Activated B cell treated with CpG ODN at 0.5 μM for 24 hours (primary cell): ENCODE measurements around the gene VAV2. TPM values are rescaled to one million over a fixed set of nuclear protein-coding genes. Genes with fewer than 3 reads are reported as not detected.
"Not testable (repeated sequence)": the region's sequence is repeated elsewhere in the genome, so short reads cannot be mapped to it uniquely, and the experiment has no call there.

Source experiments
- ATAC-seq: fragments of 200-7000 bp; cut with Tn5 transposase; one replicate; pipeline ENCODE4 v1.10.0; 2021; ENCODE audit warnings: low read depth, mild to moderate bottlenecking, moderate library complexity
- CTCF ChIA-PET: fragments of 350-600 bp; sonication (Branson Sonifier 250); formaldehyde crosslinking; loops from one replicate; lab custom pipeline; 2021; ENCODE audit warnings: antibody characterized with exemption; lab: Charles Lee
- POLR2A ChIA-PET: fragments of 350-600 bp; sonication (Branson Sonifier 250); formaldehyde crosslinking; loops from one replicate; lab custom pipeline; 2021; ENCODE audit warnings: antibody characterized with exemption; lab: Charles Lee
- DNase-seq: peaks from one replicate; pipeline ENCODE4 v3.0.0; 2022
- H3K27ac Mint-ChIP-seq: one replicate; pipeline ENCODE4 v1.8.0; 2020; ENCODE audit warnings: mixed read lengths
- H3K27me3 Mint-ChIP-seq: one replicate; pipeline ENCODE4 v1.8.0; 2021; ENCODE audit warnings: mixed read lengths
- H3K36me3 Mint-ChIP-seq: one replicate; pipeline ENCODE4 v1.8.0; 2021; ENCODE audit warnings: low read depth, mixed read lengths
- H3K4me1 Mint-ChIP-seq: one replicate; pipeline ENCODE4 v1.8.0; 2021; ENCODE audit warnings: mixed read lengths
- H3K4me3 Mint-ChIP-seq: one replicate; pipeline ENCODE4 v1.8.0; 2020; ENCODE audit warnings: mild to moderate bottlenecking, mixed read lengths
- H3K9me3 Mint-ChIP-seq: one replicate; pipeline ENCODE4 v1.8.0; 2020; ENCODE audit warnings: mixed read lengths
- intact Hi-C: fragments of 100-400 bp; cut with micrococcal nuclease; formaldehyde crosslinking; loops from one replicate; pipeline ENCODE4 v1.15.1; 2024
- total RNA-seq: library from RNA; stranded (reverse); gene quantifications from 2 replicates; pipeline ENCODE4 v1.2.3, GENCODE V29; 2022
- TF ChIP-seq, protein P1 (sequence below): fragments of 200-600 bp; IDR thresholded peaks from one replicate; pipeline ENCODE4 v1.8.0; 2022; ENCODE audit warnings: antibody characterized with exemption, mild to moderate bottlenecking

Gene VAV2
- total RNA-seq, 1 donor from 2014 or later = 99.6 TPM

DNA sequence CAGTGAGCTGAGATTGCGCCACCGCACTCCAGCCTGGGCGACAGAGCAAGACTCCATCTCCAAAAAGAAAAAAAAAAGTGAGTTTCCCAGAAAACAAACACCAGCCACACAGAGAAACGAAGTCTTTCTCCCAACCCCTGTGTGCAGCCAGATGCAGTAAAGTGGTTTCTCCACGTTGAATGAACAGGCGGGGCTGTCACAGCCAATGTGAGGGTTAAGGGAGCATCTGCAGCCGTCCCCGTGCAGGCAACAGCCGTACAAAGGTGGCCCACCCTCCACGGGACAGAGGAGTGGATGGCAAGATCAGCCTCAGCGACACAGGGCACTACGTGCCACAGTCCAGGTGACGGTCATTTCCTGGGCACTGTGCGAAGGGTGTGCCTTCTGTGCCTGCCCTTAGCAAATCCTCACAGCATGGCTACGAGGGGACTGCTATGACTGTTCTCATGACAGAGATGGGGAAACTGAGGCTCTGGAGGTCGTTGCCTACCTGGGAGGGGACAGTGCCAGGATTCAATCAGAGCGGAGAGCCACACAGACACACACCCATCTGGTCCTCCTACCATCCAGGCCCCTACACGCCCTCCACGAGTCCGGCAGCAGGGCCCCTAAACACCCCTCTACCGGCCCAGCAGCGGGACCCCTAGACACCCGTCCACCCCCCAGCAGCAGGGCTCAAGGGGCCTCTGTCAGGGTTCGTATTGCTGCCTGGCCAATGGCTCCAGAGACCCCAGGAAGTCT lies 2.3 kb downstream of the VAV2 start:
- H3K9me3 Mint-ChIP-seq = no peaks in the 10 kb centered on the region
- ATAC-seq (no peak), DNase-seq (no peak)
- peaks cover 18% of the 10 kb centered on the region for H3K36me3 Mint-ChIP-seq
- peak overlapping the region; percentile 38 for H3K27ac Mint-ChIP-seq
- intact Hi-C loops = loop anchor here (5.0 kb wide), 4 partner anchors 62 to 252 kb away; partner anchors contain the start of gene SARDH
- H3K4me3 Mint-ChIP-seq = peak overlapping the region; percentile 90
- ChIA-PET POLR2A (interaction anchor here (0.6 to 1.5 kb wide), 10 partner anchors 9 to 166 kb away, joined by 3 to 8 read pairs (median 4); no protein-coding TSS in a partner anchor), CTCF (interaction anchor here (1.4 kb wide), 1 partner anchor 208 kb away, joined by 3 read pairs; no protein-coding TSS in a partner anchor)
- H3K27me3 Mint-ChIP-seq = no peaks in the 10 kb centered on the region
- peaks cover 65% of the 10 kb centered on the region for H3K4me1 Mint-ChIP-seq
- TF ChIP-seq, protein P1, sequence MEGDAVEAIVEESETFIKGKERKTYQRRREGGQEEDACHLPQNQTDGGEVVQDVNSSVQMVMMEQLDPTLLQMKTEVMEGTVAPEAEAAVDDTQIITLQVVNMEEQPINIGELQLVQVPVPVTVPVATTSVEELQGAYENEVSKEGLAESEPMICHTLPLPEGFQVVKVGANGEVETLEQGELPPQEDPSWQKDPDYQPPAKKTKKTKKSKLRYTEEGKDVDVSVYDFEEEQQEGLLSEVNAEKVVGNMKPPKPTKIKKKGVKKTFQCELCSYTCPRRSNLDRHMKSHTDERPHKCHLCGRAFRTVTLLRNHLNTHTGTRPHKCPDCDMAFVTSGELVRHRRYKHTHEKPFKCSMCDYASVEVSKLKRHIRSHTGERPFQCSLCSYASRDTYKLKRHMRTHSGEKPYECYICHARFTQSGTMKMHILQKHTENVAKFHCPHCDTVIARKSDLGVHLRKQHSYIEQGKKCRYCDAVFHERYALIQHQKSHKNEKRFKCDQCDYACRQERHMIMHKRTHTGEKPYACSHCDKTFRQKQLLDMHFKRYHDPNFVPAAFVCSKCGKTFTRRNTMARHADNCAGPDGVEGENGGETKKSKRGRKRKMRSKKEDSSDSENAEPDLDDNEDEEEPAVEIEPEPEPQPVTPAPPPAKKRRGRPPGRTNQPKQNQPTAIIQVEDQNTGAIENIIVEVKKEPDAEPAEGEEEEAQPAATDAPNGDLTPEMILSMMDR = no peak

DNA sequence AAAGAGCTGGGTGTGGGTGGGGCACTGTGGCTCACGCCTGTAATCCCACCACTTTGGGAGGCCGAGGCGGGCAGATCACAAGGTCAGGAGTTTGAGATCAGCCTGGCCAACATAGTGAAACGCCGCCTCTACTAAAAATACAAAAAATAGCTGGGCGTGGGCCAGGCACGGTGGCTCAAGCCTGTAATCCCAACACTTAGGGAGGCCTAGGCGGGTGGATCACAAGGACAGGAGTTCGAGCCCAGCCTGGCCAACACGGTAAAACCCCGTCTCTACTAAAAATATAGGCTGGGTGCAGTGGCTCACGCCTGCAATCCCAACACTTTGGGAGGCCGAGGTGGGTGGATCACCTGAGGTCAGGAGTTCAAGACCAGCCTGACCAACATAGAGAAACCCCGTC lies 3.4 kb downstream of the VAV2 start:
- Mint-ChIP-seq H3K27ac (peak overlapping the region; percentile 50), H3K36me3 (peaks cover 20% of the 10 kb centered on the region), H3K4me1 (peaks cover 62% of the 10 kb centered on the region)
- ChIA-PET POLR2A (interaction anchor here (0.8 to 1.5 kb wide), 3 partner anchors 30 to 165 kb away, joined by 4 to 6 read pairs (median 5); no protein-coding TSS in a partner anchor), CTCF (interaction anchor here (1.2 to 1.4 kb wide), 2 partner anchors 194 to 207 kb away, joined by 3 to 4 read pairs; no protein-coding TSS in a partner anchor)
- H3K27me3 Mint-ChIP-seq, intact Hi-C loops, DNase-seq, ATAC-seq, H3K9me3 Mint-ChIP-seq, H3K4me3 Mint-ChIP-seq: not testable (repeated sequence)

DNA sequence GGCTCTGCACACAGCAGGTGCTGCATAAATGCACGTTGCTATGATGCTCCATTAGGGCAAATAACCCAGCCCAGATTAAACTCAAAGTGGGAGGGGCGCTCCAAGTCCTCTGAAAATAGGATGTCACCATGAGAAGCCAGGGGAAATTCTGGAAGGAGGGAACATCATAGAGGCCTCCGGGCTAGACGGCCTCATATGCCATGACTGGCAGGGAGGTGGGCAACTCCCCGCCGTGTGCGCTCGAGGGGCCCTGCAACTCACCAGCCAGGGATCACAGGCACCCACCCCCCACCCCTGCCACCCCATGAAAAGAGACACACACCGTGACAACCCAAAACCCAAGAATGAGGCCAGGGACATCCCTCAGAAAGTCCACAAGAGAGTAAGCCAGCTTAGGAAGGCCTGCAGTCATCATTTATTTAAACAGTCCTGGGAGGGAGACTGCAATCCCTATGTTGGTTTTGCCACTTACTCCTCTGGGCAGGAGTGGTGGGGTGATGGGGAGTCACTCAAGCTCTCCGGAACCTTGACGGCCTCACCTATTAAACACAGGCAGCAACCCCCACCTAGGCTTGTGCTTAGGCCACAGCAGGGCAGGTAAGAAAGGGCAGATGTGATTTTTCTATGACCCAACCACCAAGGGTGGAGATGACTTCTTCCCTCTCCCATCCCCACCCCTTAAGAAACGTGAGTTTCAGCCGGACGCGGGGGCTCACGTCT lies 4.0 kb downstream of the VAV2 start:
- H3K9me3 Mint-ChIP-seq = no peaks in the 10 kb centered on the region
- TF ChIP-seq, protein P1 = no peak
- ATAC-seq (no peak), DNase-seq (no peak)
- CTCF ChIA-PET = interaction anchor here (1.2 to 1.4 kb wide), 2 partner anchors 193 to 206 kb away, joined by 3 to 4 read pairs; no protein-coding TSS in a partner anchor
- no peak overlapping the region for H3K27ac Mint-ChIP-seq
- H3K36me3 Mint-ChIP-seq = peaks cover 23% of the 10 kb centered on the region
- peaks cover 63% of the 10 kb centered on the region for H3K4me1 Mint-ChIP-seq
- H3K27me3 Mint-ChIP-seq = no peaks in the 10 kb centered on the region
- no peak overlapping the region for H3K4me3 Mint-ChIP-seq
- intact Hi-C loops = no loop called here
- POLR2A ChIA-PET = interaction anchor here (1.0 to 1.5 kb wide), 2 partner anchors 29 to 40 kb away, joined by 3 to 5 read pairs; no protein-coding TSS in a partner anchor

DNA sequence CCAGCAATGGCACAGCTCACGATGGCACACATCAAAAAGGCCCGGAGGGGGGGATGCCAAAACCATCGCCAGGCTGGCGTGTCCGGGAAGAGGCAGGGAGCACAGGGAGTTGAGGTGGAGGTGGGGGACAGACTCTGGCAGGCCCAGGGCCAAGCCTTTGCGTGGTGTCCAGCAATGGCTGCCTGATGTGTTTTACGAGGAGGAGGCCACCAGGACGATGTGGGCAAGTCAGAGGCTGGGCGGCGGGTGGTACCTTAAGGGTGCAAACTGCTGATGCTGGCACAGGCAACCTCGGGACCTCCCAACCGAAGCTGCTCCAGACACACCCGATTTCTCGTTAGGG lies 4.7 kb downstream of the VAV2 start:
- no peak for DNase-seq
- H3K27ac Mint-ChIP-seq = no peak overlapping the region
- H3K36me3 Mint-ChIP-seq = peaks cover 26% of the 10 kb centered on the region
- no peaks in the 10 kb centered on the region for H3K9me3 Mint-ChIP-seq
- TF ChIP-seq, protein P1 = no peak
- intact Hi-C loops = no loop called here
- ChIA-PET CTCF (no interaction called here), POLR2A (interaction anchor here (0.7 to 1.0 kb wide), 2 partner anchors 40 to 146 kb away, joined by 3 read pairs; no protein-coding TSS in a partner anchor)
- H3K4me3 Mint-ChIP-seq = no peak overlapping the region
- no peaks in the 10 kb centered on the region for H3K27me3 Mint-ChIP-seq
- H3K4me1 Mint-ChIP-seq = peaks cover 69% of the 10 kb centered on the region
- no peak for ATAC-seq

DNA sequence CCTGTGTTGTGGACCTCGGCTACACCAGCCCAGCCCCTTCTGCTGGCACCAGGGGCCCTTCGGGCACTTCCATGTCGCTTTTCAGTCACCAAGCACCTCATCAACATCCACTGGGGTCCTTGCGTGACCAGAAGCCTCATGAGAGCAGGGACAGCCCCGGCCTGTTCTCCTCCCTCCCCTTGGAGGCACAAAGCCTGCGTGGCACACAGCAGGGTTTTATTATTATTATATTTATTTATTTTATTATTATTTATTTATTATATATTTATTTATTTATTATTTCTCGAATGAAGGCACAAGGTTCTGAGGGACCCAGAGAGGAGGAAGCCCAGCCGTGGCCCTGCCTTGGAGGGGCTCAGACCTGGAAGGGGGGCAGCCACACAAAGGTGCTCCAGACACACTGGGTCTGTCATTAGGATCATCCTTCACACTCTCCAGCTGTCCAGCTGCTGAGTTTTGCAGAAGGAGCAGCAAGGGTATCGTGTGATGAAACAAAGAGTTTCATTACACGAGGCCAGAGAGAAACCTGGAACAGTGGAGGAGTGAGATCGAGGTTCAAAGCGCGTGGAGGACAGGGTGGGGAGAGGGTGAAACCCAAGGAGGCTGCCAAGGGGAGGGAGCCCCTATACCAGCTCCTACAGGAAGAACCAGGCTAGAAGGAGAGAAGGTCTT lies 5.2 kb downstream of the VAV2 start:
- TF ChIP-seq, protein P1 = no peak

More for the DNA sequence above, 5.2 kb downstream of the VAV2 start:
- no peak overlapping the region for H3K27ac Mint-ChIP-seq
- ATAC-seq (no peak), DNase-seq (no peak)
- peaks cover 74% of the 10 kb centered on the region for H3K4me1 Mint-ChIP-seq
- intact Hi-C loops = no loop called here
- H3K4me3 Mint-ChIP-seq = no peak overlapping the region
- CTCF ChIA-PET = no interaction called here
- no peaks in the 10 kb centered on the region for H3K9me3 Mint-ChIP-seq
- H3K36me3 Mint-ChIP-seq = peaks cover 26% of the 10 kb centered on the region
- POLR2A ChIA-PET = interaction anchor here (0.7 kb wide), 1 partner anchor 145 kb away, joined by 3 read pairs; no protein-coding TSS in a partner anchor
- H3K27me3 Mint-ChIP-seq = no peaks in the 10 kb centered on the region
